Hepatocyte (in vitro differentiated cells): ENCODE results near the gene HSBP1L1. TPM values are rescaled to one million over a fixed set of nuclear protein-coding genes. Genes with fewer than 3 reads are reported as not detected.

ENCODE experiments used
- DNase-seq: peaks from one replicate; pipeline ENCODE4 v3.0.0-alpha.2; 2016; ENCODE audit warnings: low spot score
- H2AFZ ChIP-seq: fragments of 200-600 bp; sonication (generic); 2 replicates; pipeline ENCODE4 v1.6.0; 2016; ENCODE audit warnings: antibody characterized with exemption, mild to moderate bottlenecking
- H3K27ac ChIP-seq: fragments of 200-600 bp; sonication (generic); 2 replicates; pipeline ENCODE4 v1.5.1; 2016; ENCODE audit warnings: mild to moderate bottlenecking
- H3K27me3 ChIP-seq: fragments of 200-600 bp; sonication (generic); 2 replicates; pipeline ENCODE4 v1.6.1; 2016
- H3K36me3 ChIP-seq: fragments of 200-600 bp; sonication (generic); replicated peaks from 2 replicates; pipeline ENCODE4 v1.5.1; 2016; ENCODE audit warnings: low read depth; ENCODE audit not compliant: insufficient read depth
- H3K4me1 ChIP-seq: fragments of 200-600 bp; sonication (generic); 2 replicates; pipeline ENCODE4 v1.5.1; 2016; ENCODE audit warnings: mild to moderate bottlenecking, moderate library complexity; ENCODE audit not compliant: insufficient read depth
- H3K4me2 ChIP-seq: fragments of 200-600 bp; sonication (generic); 2 replicates; pipeline ENCODE4 v1.6.0; 2016
- H3K4me3 ChIP-seq: fragments of 200-600 bp; sonication (generic); 2 replicates; pipeline ENCODE4 v1.5.1; 2016; ENCODE audit warnings: mild to moderate bottlenecking
- H3K79me2 ChIP-seq: fragments of 200-600 bp; sonication (generic); 2 replicates; pipeline ENCODE4 v1.6.0; 2017; ENCODE audit warnings: mild to moderate bottlenecking
- H3K9me2 ChIP-seq: fragments of 200-600 bp; sonication (generic); replicated peaks from 2 replicates; pipeline ENCODE4 v1.6.0; 2017; ENCODE audit warnings: mild to moderate bottlenecking; ENCODE audit not compliant: insufficient read depth
- H3K9me3 ChIP-seq: fragments of 200-600 bp; sonication (generic); 2 replicates; pipeline ENCODE4 v1.5.1; 2016; ENCODE audit warnings: low read depth, mild to moderate bottlenecking
- H4K20me1 ChIP-seq: fragments of 200-600 bp; sonication (generic); 2 replicates; pipeline ENCODE4 v1.6.0; 2016; ENCODE audit warnings: mild to moderate bottlenecking; ENCODE audit not compliant: insufficient read depth, poor library complexity, severe bottlenecking
- EZH2 ChIP-seq: fragments of 200-600 bp; sonication (generic); IDR thresholded peaks from 2 replicates; pipeline ENCODE4 v1.6.1; 2016; ENCODE audit warnings: antibody characterized with exemption, mild to moderate bottlenecking, borderline replicate concordance
- EZH2phosphoT487 ChIP-seq: fragments of 200-600 bp; sonication (generic); IDR thresholded peaks from one replicate; pipeline ENCODE4 v1.6.1; 2018; ENCODE audit warnings: antibody characterized with exemption, mild to moderate bottlenecking, low read depth, moderate library complexity; ENCODE audit not compliant: unreplicated experiment, severe bottlenecking
- WGBS: methylation state at CpG from one replicate; pipeline ENCODE4 v1.1.6; 2016; ENCODE audit warnings: low lambda C conversion rate; ENCODE audit errors: missing lambda C conversion rate; 5-methylcytosine and 5-hydroxymethylcytosine counted together
- polyA plus RNA-seq: library from polyadenylated mRNA; unstranded; fragments of >200 nt; fragmentation: Nextera tagmentation; extraction: Ambion mirVana; gene quantifications from 2 replicates; pipeline ENCODE4 v1.2.1, GENCODE V29; 2016
- total RNA-seq: library from RNA; depleted of rRNA; stranded (reverse); fragments of >200 nt; gene quantifications from 2 replicates; pipeline ENCODE4 v1.2.3, GENCODE V29; 2014
- TF ChIP-seq, protein P1 (sequence below): fragments of 200-600 bp; sonication (generic); IDR thresholded peaks from 2 replicates; pipeline ENCODE4 v1.5.1; 2016; ENCODE audit warnings: antibody characterized with exemption, mild to moderate bottlenecking; ENCODE audit not compliant: poor library complexity

Gene HSBP1L1
- total and polyA plus RNA-seq, 2 experiments from 2014 or later, result 58.7 to 81.9 TPM

DNA sequence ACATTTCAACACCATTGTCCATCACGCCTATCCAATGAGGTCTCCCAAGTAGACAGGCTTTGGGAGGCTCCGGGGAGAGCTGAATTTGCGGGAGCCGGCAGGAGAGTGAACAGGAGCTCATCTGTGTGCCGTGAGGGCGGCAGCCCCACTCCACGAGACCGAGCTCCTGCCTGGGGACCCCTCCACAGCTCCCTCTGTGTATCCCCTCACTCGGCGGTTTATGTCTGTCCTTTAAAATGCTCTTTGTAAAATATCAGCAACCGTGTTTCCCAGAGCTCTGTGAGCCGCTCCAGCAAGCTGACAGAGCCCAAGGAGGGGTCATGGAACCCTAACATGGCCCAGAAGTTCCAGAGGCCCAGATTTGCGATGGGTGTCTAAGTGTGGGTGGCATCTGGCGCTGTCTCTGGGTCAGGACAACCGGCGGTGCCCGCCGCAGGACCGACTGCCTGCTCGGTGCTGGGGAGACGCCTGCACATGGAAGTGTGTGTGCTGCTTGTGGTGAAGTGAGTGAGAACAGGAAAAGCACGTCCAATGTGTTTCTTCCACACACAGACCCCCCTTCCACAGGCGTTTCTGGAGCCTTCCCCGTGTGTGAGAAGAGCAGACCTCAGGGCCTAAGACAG, 47.8 kb upstream of the HSBP1L1 start:
- no peaks in the 10 kb centered on the region for H3K4me1 ChIP-seq
- TF ChIP-seq EZH2phosphoT487 (no peak), EZH2 (no peak)
- TF ChIP-seq, protein P1, sequence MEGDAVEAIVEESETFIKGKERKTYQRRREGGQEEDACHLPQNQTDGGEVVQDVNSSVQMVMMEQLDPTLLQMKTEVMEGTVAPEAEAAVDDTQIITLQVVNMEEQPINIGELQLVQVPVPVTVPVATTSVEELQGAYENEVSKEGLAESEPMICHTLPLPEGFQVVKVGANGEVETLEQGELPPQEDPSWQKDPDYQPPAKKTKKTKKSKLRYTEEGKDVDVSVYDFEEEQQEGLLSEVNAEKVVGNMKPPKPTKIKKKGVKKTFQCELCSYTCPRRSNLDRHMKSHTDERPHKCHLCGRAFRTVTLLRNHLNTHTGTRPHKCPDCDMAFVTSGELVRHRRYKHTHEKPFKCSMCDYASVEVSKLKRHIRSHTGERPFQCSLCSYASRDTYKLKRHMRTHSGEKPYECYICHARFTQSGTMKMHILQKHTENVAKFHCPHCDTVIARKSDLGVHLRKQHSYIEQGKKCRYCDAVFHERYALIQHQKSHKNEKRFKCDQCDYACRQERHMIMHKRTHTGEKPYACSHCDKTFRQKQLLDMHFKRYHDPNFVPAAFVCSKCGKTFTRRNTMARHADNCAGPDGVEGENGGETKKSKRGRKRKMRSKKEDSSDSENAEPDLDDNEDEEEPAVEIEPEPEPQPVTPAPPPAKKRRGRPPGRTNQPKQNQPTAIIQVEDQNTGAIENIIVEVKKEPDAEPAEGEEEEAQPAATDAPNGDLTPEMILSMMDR, result no peak
- H3K27me3 ChIP-seq, result no peaks in the 10 kb centered on the region
- no peaks in the 10 kb centered on the region for H4K20me1 ChIP-seq
- 97% methylated on average over 24 of the region's 24 CpGs for WGBS
- H2AFZ ChIP-seq, result no peak overlapping the region
- no peak for DNase-seq
- no peaks in the 10 kb centered on the region for H3K9me2 ChIP-seq
- no peaks in the 10 kb centered on the region for H3K79me2 ChIP-seq
- H3K9me3 ChIP-seq, result no peaks in the 10 kb centered on the region
- H3K4me2 ChIP-seq, result no peak overlapping the region
- no peak overlapping the region for H3K27ac ChIP-seq
- no peaks in the 10 kb centered on the region for H3K36me3 ChIP-seq
- H3K4me3 ChIP-seq, result no peak overlapping the region

DNA sequence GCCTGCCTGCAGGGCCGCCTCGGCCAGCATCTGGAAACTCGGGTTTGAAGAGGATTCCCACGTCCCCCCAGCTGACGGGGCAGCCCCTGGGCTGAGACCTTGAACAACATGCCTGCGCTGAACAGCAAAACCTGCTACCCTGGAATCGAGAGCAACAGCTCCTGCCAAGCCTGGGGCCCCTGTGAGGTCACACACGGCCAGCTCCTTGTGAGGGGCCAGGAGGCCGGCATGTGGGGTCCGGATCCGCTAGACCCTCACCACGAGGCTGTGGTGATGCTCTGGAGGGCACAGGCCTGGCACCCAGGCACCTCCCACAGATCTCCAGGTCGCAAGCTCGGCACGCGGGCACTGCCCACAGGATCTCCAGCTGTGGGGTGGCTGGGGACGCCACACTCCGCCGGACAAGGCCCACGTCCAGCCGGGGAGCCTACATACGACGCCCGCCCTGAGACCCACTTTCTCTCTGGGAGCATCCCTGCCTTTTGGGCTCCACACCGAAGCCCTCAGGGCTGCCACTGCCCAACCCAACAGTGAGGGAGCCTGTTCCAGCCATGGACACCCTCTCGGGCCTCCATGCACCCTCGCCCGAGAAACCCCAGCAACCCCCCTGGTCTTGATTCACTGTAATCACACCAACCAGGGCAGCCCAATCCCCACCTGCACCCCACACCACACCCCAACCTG, 47.1 kb upstream of the HSBP1L1 start:
- no peaks in the 10 kb centered on the region for H3K9me2 ChIP-seq
- H3K27me3 ChIP-seq, result no peaks in the 10 kb centered on the region
- 98% methylated on average over 8 of the region's 28 CpGs for WGBS
- no peak overlapping the region for H3K4me2 ChIP-seq
- no peak for TF ChIP-seq EZH2phosphoT487
- H3K36me3 ChIP-seq, result no peaks in the 10 kb centered on the region
- H4K20me1 ChIP-seq, result no peaks in the 10 kb centered on the region
- H3K27ac ChIP-seq, result no peak overlapping the region
- DNase-seq, result no peak
- H3K79me2 ChIP-seq, result no peaks in the 10 kb centered on the region
- no peak overlapping the region for H2AFZ ChIP-seq
- no peaks in the 10 kb centered on the region for H3K4me1 ChIP-seq
- H3K9me3 ChIP-seq, result no peaks in the 10 kb centered on the region
- no peak overlapping the region for H3K4me3 ChIP-seq

DNA sequence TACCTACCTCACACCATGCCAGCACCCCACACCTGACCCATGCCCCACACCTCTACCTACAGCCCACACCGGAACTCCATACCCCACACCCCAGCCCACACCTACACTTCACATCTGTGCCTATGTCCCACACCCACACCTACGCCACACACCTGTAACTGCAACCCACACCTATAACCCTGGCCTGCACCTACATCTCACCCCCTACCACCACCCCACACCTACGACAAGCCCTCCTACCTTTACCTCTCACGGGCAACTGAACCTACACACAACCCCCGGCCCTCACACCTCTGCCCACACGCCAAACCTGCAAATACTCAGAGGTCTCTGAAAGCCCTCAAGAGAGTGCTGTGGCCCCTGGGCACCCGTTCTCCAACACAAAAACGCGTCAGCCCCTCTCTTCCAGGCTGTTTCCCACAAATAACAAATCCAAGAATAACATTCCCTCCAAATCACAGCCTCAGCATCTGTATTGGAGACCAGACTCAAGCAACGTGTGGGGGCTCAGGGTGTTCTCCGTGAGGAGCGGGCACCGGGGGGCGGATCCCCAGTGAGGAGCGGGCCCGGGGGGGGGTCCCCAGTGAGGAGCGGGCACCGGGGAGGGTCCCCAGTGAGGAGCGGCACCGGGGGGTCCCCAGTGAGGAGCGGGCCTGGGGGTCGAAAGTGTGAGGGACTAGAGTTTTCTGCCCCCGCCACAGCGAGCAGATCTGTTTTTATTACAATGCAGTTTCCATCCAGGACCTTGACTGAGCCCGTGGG, 46.4 kb upstream of the HSBP1L1 start:
- H3K27me3 ChIP-seq, result no peaks in the 10 kb centered on the region
- no peaks in the 10 kb centered on the region for H3K9me3 ChIP-seq
- WGBS, result 98% methylated on average over 23 of the region's 25 CpGs
- H3K4me1 ChIP-seq, result no peaks in the 10 kb centered on the region
- no peaks in the 10 kb centered on the region for H4K20me1 ChIP-seq
- H3K4me2 ChIP-seq, result no peak overlapping the region
- DNase-seq, result no peak
- TF ChIP-seq EZH2, result no peak
- TF ChIP-seq, protein P1, result no peak
- no peak for TF ChIP-seq EZH2phosphoT487
- H3K27ac ChIP-seq, result no peak overlapping the region
- H3K36me3 ChIP-seq, result no peaks in the 10 kb centered on the region
- H3K4me3 ChIP-seq, result no peak overlapping the region
- H3K79me2 ChIP-seq, result no peaks in the 10 kb centered on the region
- H2AFZ ChIP-seq, result no peak overlapping the region
- no peaks in the 10 kb centered on the region for H3K9me2 ChIP-seq

DNA sequence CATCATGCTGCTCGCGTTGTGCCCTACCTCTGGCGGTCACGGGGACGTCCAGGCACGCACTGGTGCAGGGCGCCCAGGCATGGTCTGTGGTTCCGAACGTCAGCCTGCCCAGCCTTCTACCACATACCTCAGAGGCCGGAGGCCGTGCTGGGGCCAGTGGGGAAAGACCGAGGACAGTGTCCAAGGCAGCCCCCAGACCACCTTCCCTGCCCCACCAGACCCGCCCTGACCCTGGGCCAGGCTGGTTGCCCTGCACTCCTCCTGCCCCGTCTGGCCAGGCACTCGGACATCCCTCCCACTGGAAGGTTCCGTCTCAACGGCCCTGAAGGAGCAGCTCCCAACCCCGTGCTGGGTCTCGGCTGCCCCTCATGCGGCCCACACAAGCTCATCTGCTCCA, 45.8 kb upstream of the HSBP1L1 start:
- Histone ChIP-seq H3K4me3 (no peak overlapping the region), H3K4me2 (no peak overlapping the region), H3K4me1 (no peaks in the 10 kb centered on the region), H3K79me2 (no peaks in the 10 kb centered on the region), H3K9me2 (no peaks in the 10 kb centered on the region), H3K27ac (no peak overlapping the region), H3K36me3 (no peaks in the 10 kb centered on the region), H4K20me1 (no peaks in the 10 kb centered on the region), H3K27me3 (no peaks in the 10 kb centered on the region), H2AFZ (no peak overlapping the region), H3K9me3 (no peaks in the 10 kb centered on the region)
- 99% methylated on average over 18 of the region's 20 CpGs for WGBS
- TF ChIP-seq EZH2, result no peak
- no peak for TF ChIP-seq EZH2phosphoT487
- TF ChIP-seq, protein P1, result no peak
- no peak for DNase-seq
